ENCODE data around the gene ACAA2.
"Not testable (repeated sequence)": the region's sequence is repeated elsewhere in the genome, so short reads cannot be mapped to it uniquely, and the experiment has no call there.

Gene ACAA2

GRCh38 chr18:49837889-49838288 lies 24.6 kb upstream of the ACAA2 start:
- no peak overlapping the region for H3K27ac ChIP-seq

GRCh38 chr18:49837316-49837835 lies 24.0 kb upstream of the ACAA2 start:
- H3K27ac ChIP-seq, result not testable (repeated sequence)

More at GRCh38 chr18:49837889-49838288, 24.6 kb upstream of the ACAA2 start:
- TF ChIP-seq, protein P1, sequence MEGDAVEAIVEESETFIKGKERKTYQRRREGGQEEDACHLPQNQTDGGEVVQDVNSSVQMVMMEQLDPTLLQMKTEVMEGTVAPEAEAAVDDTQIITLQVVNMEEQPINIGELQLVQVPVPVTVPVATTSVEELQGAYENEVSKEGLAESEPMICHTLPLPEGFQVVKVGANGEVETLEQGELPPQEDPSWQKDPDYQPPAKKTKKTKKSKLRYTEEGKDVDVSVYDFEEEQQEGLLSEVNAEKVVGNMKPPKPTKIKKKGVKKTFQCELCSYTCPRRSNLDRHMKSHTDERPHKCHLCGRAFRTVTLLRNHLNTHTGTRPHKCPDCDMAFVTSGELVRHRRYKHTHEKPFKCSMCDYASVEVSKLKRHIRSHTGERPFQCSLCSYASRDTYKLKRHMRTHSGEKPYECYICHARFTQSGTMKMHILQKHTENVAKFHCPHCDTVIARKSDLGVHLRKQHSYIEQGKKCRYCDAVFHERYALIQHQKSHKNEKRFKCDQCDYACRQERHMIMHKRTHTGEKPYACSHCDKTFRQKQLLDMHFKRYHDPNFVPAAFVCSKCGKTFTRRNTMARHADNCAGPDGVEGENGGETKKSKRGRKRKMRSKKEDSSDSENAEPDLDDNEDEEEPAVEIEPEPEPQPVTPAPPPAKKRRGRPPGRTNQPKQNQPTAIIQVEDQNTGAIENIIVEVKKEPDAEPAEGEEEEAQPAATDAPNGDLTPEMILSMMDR (conservative IDR thresholded peaks at IDR 0.05), result no peak

DNA sequence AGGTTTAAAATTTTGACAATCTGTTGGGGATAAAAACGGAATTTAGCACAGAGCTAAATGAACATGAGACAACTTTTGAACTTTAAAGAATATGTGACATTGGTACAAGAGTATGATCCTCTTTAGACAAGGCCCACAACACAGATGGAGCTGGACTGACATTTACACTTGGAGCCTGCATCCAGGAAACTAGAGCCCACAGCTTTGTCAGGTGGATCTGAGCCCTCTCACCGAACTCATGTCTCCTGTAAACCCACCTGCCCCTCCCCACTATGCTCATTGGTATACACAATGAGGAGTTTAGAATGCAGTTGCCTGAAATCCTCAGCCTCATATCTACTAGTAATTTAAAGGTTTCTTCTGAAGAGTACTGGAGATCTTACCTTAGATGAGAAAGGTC lies 22.1 kb upstream of the ACAA2 start:
- no peak overlapping the region for H3K27ac ChIP-seq
- TF ChIP-seq, protein P1 (conservative IDR thresholded peaks at IDR 0.05), result no peak

GRCh38 chr18:49834258-49834657 lies 20.9 kb upstream of the ACAA2 start:
- H3K27ac ChIP-seq, result no peak overlapping the region
- TF ChIP-seq, protein P1 (conservative IDR thresholded peaks at IDR 0.05), result no peak

DNA sequence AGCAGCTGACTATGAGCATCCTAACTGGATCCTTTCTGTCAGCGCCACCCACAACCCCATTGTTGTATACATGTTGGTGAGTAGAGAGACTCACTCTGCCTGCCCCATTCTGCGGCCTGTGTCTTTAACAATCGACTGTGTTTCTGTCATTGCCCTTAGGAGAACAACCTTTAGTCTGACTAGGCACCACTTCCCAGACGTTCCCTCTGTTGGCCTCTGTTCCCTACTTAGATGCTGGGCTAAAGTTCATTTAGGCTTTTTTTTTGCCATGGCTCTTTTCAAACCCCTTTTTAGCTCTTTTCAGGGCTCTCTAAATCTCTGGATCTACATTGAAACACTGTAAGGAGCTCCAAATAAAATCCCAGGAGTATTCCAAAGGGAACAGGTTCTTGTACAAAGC lies 20.5 kb upstream of the ACAA2 start:
- TF ChIP-seq, protein P1 (conservative IDR thresholded peaks at IDR 0.05), result no peak
- H3K27ac ChIP-seq, result no peak overlapping the region

DNA sequence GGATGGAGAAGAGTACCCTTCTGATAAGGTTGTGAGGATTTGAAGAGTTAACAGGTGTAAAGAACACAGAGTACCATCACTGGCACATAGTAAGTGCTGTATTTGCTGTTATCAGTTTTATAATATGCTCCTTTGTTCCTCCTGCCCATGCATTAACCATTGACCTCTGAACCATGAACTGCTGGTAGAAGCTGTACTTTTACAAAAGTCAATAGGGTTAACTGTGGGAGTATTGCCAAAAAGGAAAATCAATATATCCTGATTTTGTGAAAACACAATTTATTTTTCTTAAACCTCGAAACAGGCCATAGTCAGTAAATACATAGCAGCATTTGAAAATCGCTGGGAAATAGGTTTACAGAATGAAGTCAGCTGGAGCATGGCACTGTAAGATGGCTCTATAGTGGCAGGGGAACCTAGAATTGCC lies 18.9 kb upstream of the ACAA2 start:
- TF ChIP-seq, protein P1 (conservative IDR thresholded peaks at IDR 0.05), result no peak
- H3K27ac ChIP-seq, result no peak overlapping the region

GRCh38 chr18:49827996-49828395 lies 14.7 kb upstream of the ACAA2 start:
- TF ChIP-seq, protein P1 (conservative IDR thresholded peaks at IDR 0.05), result no peak

GRCh38 chr18:49819823-49820671 lies 6.7 kb upstream of the ACAA2 start:
- H3K27ac ChIP-seq, result no peak overlapping the region
- TF ChIP-seq, protein P1 (conservative IDR thresholded peaks at IDR 0.05), result no peak

More at GRCh38 chr18:49827996-49828395, 14.7 kb upstream of the ACAA2 start:
- H3K27ac ChIP-seq, result no peak overlapping the region

Measured in VCaP (cell line).